ENCODE data around the gene MACC1.

DNA sequence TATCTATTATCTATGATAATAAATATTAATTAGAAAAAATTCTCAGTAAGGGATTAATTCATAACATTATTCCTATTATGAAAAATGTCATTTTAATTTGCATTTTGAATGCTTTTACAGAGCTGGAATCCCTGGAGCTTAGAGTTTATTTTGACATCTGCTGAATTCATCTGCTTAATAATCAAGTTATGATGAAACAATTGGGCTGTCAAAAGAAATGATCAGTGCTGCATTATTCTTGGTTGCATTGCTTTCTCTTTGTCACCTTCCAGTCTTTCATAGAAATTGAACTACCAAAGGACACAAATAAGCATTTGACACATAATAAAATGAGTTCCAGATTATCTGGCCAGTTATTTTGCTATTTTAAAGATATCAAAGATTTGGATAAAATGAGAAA is 40.0 kb upstream of the MACC1 start:
- no peak for TF ChIP-seq CTCF (IDR thresholded peaks at IDR 0.05; ENCODE audit: extremely low read depth in 1 of 2, insufficient read depth in 1 of 2, low read depth in 1 of 2, low read length in 2 of 2)
- no peak for TF ChIP-seq POLR2AphosphoS5 (IDR thresholded peaks at IDR 0.05; ENCODE audit: insufficient read depth, low read depth, low read length)
- no peak for TF ChIP-seq MYC (IDR thresholded peaks at IDR 0.05; ENCODE audit: low read depth, low read length)
- no peak for TF ChIP-seq POLR2A (IDR thresholded peaks at IDR 0.05; ENCODE audit: low read depth, low read length)
